ENCODE data around the gene RASGRP3. TPM values are rescaled to one million over a fixed set of nuclear protein-coding genes. Genes with fewer than 3 reads are reported as not detected.
A peak's percentile ranks its signal among the peaks of the same experiment; 100 is the strongest.

The RASGRP3 gene
- total and polyA plus RNA-seq, 11 donors = 17.7 to 73.3 (median 61.4) TPM

GRCh38 chr2:33467413-33467812 is 9.0 kb upstream of the RASGRP3 start:
- DNase-seq (no peak), ATAC-seq (peak in 2 of 4 donors; percentile 32 to 36)
- Histone ChIP-seq H3K27ac (peak overlapping the region in 9 of 12 donors; percentile 3 to 46 (median 34)), H3K9me3 (peaks cover 0 to 4% (median 0%) of the 10 kb centered on the region in 12 donors), H3K36me3 (no peaks in the 10 kb centered on the region), H3K27me3 (no peaks in the 10 kb centered on the region), H3K4me3 (no peak overlapping the region), H3K4me1 (peaks cover 0 to 40% (median 5%) of the 10 kb centered on the region in 12 donors)
- 50 to 66% (median 54%) methylated on average over 3 of the region's 3 CpGs for WGBS, 4 donors
- intact Hi-C loops (cut with DNase I) = no loop called here
- TF ChIP-seq POLR2A (IDR thresholded peaks at IDR 0.05) = no peak
- TF ChIP-seq, protein P1, sequence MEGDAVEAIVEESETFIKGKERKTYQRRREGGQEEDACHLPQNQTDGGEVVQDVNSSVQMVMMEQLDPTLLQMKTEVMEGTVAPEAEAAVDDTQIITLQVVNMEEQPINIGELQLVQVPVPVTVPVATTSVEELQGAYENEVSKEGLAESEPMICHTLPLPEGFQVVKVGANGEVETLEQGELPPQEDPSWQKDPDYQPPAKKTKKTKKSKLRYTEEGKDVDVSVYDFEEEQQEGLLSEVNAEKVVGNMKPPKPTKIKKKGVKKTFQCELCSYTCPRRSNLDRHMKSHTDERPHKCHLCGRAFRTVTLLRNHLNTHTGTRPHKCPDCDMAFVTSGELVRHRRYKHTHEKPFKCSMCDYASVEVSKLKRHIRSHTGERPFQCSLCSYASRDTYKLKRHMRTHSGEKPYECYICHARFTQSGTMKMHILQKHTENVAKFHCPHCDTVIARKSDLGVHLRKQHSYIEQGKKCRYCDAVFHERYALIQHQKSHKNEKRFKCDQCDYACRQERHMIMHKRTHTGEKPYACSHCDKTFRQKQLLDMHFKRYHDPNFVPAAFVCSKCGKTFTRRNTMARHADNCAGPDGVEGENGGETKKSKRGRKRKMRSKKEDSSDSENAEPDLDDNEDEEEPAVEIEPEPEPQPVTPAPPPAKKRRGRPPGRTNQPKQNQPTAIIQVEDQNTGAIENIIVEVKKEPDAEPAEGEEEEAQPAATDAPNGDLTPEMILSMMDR (IDR thresholded peaks at IDR 0.05) = no peak

DNA sequence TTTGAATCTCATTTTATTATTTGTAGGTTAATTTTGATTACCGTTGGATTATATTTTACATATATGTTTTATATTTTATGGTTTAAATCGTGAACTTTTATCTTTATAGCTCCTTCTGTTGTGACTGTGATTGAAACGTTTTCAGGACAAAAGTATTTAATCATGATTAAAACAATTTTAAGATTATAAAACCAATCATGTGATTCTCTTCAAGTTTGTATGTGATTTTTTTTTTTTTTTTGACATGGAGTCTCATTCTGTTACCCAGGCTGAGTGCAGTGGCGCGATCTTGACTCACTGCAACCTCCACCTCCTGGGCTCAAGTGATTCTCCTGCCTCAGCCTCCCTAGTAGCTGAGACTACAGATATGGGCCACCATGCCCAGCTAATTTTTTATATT is 7.2 kb upstream of the RASGRP3 start:
- TF ChIP-seq, protein P1 (IDR thresholded peaks at IDR 0.05) = no peak
- TF ChIP-seq POLR2A (IDR thresholded peaks at IDR 0.05) = no peak
- Histone ChIP-seq H3K4me1 (peaks cover 0 to 43% (median 5%) of the 10 kb centered on the region in 12 donors), H3K36me3 (no peaks in the 10 kb centered on the region), H3K9me3 (peaks cover 0 to 4% (median 0%) of the 10 kb centered on the region in 12 donors), H3K27ac (peak overlapping the region in 2 of 12 donors; percentile 3 to 23), H3K27me3 (no peaks in the 10 kb centered on the region), H3K4me3 (no peak overlapping the region)
- intact Hi-C loops (cut with DNase I) = no loop called here
- 88 to 93% (median 90%) methylated on average over 5 of the region's 5 CpGs for WGBS, 4 donors
- ATAC-seq = no peak
- no peak for DNase-seq

GRCh38 chr2:33475224-33476130 is 972 bp upstream of the RASGRP3 start:
- WGBS, 4 donors = 8 to 12% (median 10%) methylated on average over 12 to 15 of the region's 15 CpGs
- Histone ChIP-seq H3K27me3 (no peaks in the 10 kb centered on the region), H3K9me3 (no peaks in the 10 kb centered on the region), H3K36me3 (no peaks in the 10 kb centered on the region), H3K4me3 (peak overlapping the region; percentile 36 to 79 (median 62)), H3K27ac (peak overlapping the region; percentile 83 to 99 (median 94)), H3K4me1 (peaks cover 3 to 65% (median 44%) of the 10 kb centered on the region in 12 donors)
- DNase-seq = peak in 4 of 5 donors; percentile 75 to 80 (median 78)
- TF ChIP-seq POLR2A (IDR thresholded peaks at IDR 0.05) = no peak
- TF ChIP-seq, protein P1 (IDR thresholded peaks at IDR 0.05) = peak; percentile 61 to 90 (median 78)
- intact Hi-C loops (cut with DNase I) = loop anchor here (1.0 to 10.0 kb wide), 10 partner anchors 47 to 109 kb away; no protein-coding TSS in a partner anchor
- peak; percentile 36 to 65 (median 50) for ATAC-seq

GRCh38 chr2:33476793-33477190 is 343 bp downstream of the RASGRP3 start:
- Histone ChIP-seq H3K27me3 (no peaks in the 10 kb centered on the region), H3K4me1 (peaks cover 3 to 76% (median 47%) of the 10 kb centered on the region in 12 donors), H3K27ac (peak overlapping the region; percentile 35 to 99 (median 94)), H3K9me3 (no peaks in the 10 kb centered on the region), H3K4me3 (peak overlapping the region in 10 of 12 donors; percentile 15 to 79 (median 64)), H3K36me3 (no peaks in the 10 kb centered on the region)
- TF ChIP-seq, protein P1 (IDR thresholded peaks at IDR 0.05) = no peak
- TF ChIP-seq POLR2A (IDR thresholded peaks at IDR 0.05) = no peak
- DNase-seq = no peak
- intact Hi-C loops (cut with DNase I) = loop anchor here (1.0 to 10.0 kb wide), 10 partner anchors 46 to 108 kb away; no protein-coding TSS in a partner anchor
- ATAC-seq = no peak
- WGBS, 4 donors = 5 to 9% (median 7%) methylated on average over 4 of the region's 4 CpGs
